NCI-H1417 treated with DMSO at 0.1 percent for 48 hours (cell line): ENCODE measurements around the gene DHX8.
"Not testable (repeated sequence)": the region's sequence is repeated elsewhere in the genome, so short reads cannot be mapped to it uniquely, and the experiment has no call there.

Experiments
- DNase-seq: peaks from one replicate; lab custom pipeline; 2025; lab: John Stamatoyannopoulos, UW

Gene DHX8

GRCh38 chr17:43462569-43462968 is 21.2 kb upstream of the DHX8 start:
- not testable (repeated sequence) for DNase-seq

- DNase-seq: no peak
Measured at GRCh38 chr17:43463241-43463640, 20.5 kb upstream of the DHX8 start.

- DNase-seq: no peak
Measured at GRCh38 chr17:43464046-43464445, 19.7 kb upstream of the DHX8 start.

GRCh38 chr17:43465049-43465448 is 18.7 kb upstream of the DHX8 start:
- DNase-seq: no peak

- no peak for DNase-seq
Measured at GRCh38 chr17:43467981-43468581, 15.7 kb upstream of the DHX8 start.

- no peak for DNase-seq
Measured at GRCh38 chr17:43468691-43469139, 15.1 kb upstream of the DHX8 start.

- no peak for DNase-seq
Measured at GRCh38 chr17:43469145-43469544, 14.6 kb upstream of the DHX8 start.

GRCh38 chr17:43471585-43472160 is 12.1 kb upstream of the DHX8 start:
- DNase-seq: no peak

- DNase-seq: no peak
Measured at GRCh38 chr17:43475494-43476089, 8.2 kb upstream of the DHX8 start.

GRCh38 chr17:43476306-43476705 is 7.5 kb upstream of the DHX8 start:
- not testable (repeated sequence) for DNase-seq

- no peak for DNase-seq
Measured at GRCh38 chr17:43477832-43478634, 5.7 kb upstream of the DHX8 start.

GRCh38 chr17:43479948-43480347 is 3.8 kb upstream of the DHX8 start:
- DNase-seq: no peak

GRCh38 chr17:43482103-43483012 is 1.4 kb upstream of the DHX8 start:
- no peak for DNase-seq

- no peak for DNase-seq
Measured at GRCh38 chr17:43490621-43491020, 6.8 kb downstream of the DHX8 start.

- not testable (repeated sequence) for DNase-seq
Measured at GRCh38 chr17:43509440-43509839, 25.7 kb downstream of the DHX8 start.

GRCh38 chr17:43511199-43511598 is 27.4 kb downstream of the DHX8 start:
- not testable (repeated sequence) for DNase-seq

GRCh38 chr17:43515656-43516055 is 31.9 kb downstream of the DHX8 start:
- DNase-seq: no peak

- DNase-seq: no peak
Measured at GRCh38 chr17:43517161-43517560, 33.4 kb downstream of the DHX8 start.

- DNase-seq: no peak
Measured at GRCh38 chr17:43517615-43518386, 34.0 kb downstream of the DHX8 start.

GRCh38 chr17:43521389-43521788 is 37.6 kb downstream of the DHX8 start:
- no peak for DNase-seq
